HK-2 (cell line): Measurements from ENCODE around the gene ZNF701.
"Not testable (repeated sequence)": the region's sequence is repeated elsewhere in the genome, so short reads cannot be mapped to it uniquely, and the experiment has no call there.

ENCODE experiments used
- DNase-seq: peaks from one replicate; pipeline ENCODE4 v3.0.0-alpha.2; 2018; ENCODE audit not compliant: unreplicated experiment

ZNF701 gene

DNA sequence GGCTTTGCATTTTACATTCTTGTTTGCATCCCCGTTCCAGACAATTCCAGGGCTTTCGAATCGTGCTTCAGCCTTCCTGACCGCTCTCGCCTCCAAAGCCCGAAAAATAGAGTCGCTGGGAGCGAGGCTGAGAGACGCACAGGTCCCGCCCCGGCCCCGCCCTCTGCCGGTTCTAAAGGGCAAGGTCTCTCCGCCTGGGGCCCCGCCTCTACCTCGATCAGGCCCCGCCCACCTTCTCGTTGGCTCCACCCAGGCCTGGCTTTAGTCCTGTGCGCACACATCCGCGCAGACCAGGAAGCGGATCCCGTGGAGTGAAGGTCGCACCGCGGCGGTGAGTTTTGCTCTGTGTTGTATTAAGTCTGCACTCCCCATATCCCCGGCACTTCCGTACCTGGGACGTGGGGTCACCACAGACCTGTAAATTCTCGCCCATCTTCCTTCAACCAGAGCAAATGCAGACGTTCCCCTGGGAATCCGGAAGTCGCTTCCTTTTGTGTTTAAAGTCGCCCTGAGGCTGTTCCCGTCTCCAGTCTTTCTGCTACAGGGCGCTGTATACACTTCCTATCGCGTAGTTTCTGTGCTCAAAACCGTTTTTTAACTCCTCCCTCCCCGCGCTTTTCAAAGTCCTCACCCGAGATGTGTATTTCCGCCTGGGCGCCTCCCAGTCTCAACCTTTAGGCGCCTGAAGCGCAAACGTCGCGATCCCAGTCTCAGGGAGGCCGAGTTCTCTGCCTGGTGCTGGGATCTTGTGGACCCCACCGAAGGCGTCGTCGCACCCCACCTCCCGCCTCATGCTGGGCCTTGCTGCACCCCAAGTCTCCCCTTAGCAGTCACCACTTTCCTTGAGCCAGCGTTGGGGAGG lies at the start of gene ZNF701:
ZNF701 (plus strand) TSS at position 288 of the 862 bp plus-strand sequence. CDS start 3,861 bp downstream, outside the sequence.
- DNase-seq, result peak; percentile 96

- no peak for DNase-seq
Observed at GRCh38 chr19:52522551-52522950, 47.5 kb upstream of the ZNF701 start.

DNA sequence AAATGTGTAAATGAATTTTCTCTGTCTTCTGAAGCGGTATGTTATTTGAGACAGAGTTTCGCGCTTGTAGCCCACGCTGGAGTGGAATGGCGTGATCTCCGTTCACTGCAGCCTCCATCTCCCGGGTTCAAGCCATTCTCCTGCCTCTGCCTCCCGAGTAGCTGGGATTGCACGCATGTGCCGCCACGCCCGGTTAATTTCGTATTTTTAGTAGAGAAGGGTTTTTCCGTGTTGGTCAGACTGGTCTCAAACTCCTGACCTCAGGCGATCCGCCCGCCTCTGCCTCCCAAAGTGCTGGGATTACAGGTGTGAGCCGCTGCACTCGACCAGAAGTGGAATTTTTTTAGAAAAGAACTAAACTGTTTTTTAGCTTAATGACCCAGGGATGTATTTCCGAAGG lies 46.0 kb upstream of the ZNF701 start:
- DNase-seq, result no peak

GRCh38 chr19:52527134-52527955 lies 42.7 kb upstream of the ZNF701 start, which contains the start of gene ZNF808:
Gene ZNF808 (plus strand): TSS chr19:52527668. CDS start chr19:52543285, 15,617 bp downstream.
- DNase-seq, result peak; percentile 95

GRCh38 chr19:52527956-52528351 lies 42.1 kb upstream of the ZNF701 start:
- DNase-seq, result peak; percentile 18

- DNase-seq, result no peak
Observed at GRCh38 chr19:52532480-52532879, 37.6 kb upstream of the ZNF701 start.

DNA sequence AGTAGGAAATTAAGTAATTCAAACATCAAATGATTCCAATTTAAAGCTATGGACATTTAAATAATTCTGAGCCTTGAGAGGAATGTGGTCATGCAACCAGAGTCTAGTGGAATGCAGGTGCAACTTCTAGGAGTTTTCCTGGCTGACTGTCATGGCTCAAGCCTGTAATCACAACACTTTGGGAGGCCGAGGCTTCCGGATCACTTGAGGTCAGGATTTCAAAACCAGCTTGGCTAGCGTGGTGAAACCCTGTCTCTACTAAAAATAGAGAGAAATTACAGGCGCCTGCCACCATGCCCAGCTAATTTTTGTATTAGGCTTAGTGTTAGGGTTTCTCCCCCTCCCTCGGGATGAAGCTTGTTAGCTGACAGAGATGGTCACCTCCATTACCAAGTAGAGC lies 36.2 kb upstream of the ZNF701 start:
- no peak for DNase-seq

DNA sequence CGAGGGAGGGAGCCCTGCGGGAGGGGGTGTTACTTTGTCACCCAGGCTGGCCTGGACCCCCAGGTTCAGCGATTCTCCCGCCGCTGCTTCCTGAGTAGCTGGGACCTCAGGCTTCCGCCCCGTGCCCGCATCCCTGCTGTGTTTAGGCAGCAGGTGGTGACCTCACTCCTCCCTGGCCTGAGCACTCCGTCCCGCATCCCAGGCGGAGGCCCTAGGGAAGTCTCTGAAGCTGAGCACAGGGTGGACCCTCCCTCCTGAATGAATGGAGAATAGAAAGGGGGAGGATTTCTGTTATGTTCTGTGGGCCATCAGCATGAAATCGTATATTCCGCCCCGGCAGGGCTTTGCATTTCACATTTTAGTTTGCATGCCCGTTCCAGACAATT lies 34.7 kb upstream of the ZNF701 start:
- DNase-seq, result not testable (repeated sequence)

- DNase-seq, result no peak
Observed at GRCh38 chr19:52535771-52536447, 34.2 kb upstream of the ZNF701 start.

- no peak for DNase-seq
Observed at GRCh38 chr19:52536448-52536800, 33.7 kb upstream of the ZNF701 start.

GRCh38 chr19:52538815-52539214 lies 31.3 kb upstream of the ZNF701 start:
- not testable (repeated sequence) for DNase-seq

DNA sequence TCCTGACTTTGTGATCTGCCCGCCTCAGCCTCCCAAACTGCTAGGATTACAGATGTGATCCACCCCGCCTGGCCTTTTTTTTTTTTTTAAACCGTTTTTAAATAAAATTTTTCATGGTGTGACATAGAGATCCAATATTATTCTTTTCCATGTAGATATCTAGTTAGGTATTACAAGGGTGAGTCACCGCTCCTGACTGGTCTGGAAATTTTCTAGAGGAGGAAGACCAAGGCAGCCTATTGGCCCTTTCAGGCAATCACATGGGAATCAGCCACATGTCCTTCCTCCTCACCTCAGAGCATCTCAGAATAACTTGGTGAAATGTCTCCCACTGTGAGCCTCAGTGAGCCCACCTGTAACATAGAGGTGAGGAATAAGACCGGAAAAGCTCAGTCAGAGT lies 28.9 kb upstream of the ZNF701 start:
- DNase-seq, result peak; percentile 6

- DNase-seq, result no peak
Observed at GRCh38 chr19:52541608-52542007, 28.5 kb upstream of the ZNF701 start.

DNA sequence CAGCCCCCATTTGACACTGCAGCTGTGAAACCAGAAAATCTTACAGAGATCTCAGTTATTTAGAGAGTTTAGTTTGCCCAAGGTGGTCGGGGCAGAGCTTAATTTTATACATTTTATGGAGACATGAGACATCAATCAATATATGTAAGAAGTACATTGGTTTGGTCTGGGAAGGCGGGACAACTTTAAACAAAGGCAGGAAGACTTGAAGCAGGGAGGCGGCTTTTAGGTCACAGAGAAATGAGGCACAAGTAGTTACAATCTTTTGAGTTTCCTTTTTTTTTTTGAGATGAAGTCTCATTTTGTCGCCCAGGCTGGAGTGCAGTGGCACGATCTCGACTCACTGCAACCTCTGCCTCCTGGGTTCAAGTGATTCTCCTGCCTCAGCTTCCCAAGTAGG lies 27.5 kb upstream of the ZNF701 start:
- DNase-seq, result not testable (repeated sequence)

DNA sequence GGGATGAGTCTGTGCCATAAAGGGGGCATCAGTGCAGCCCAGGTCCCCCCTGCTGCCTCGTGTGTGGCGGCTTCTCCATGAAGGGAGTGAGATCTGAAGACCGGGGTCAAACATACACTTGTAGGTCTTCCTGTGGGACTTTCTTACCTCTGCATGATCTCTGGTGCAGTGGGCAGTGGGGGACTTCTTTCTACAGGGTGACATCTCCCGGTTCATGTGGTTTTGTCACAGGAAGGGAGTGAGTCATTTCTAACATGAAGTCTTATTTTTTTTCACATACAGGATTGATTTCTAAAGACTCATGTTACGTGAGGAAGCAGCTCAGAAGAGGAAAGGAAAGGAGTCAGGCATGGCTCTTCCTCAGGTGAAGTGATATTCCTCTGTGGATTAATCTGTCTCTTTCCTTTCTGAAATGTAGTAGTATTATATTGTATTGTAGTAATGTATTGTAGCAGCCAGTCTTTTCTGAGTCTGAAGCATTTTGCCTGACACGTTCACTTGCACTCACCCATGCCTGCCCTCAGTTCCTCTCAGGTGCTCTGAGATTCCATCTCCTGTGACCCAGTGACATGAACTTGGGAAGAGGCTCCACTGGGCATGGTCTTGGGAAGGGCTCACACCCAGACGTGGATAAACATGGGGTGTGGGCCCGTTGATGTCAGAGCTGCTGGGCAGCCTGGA lies 27.0 kb upstream of the ZNF701 start:
- no peak for DNase-seq

DNA sequence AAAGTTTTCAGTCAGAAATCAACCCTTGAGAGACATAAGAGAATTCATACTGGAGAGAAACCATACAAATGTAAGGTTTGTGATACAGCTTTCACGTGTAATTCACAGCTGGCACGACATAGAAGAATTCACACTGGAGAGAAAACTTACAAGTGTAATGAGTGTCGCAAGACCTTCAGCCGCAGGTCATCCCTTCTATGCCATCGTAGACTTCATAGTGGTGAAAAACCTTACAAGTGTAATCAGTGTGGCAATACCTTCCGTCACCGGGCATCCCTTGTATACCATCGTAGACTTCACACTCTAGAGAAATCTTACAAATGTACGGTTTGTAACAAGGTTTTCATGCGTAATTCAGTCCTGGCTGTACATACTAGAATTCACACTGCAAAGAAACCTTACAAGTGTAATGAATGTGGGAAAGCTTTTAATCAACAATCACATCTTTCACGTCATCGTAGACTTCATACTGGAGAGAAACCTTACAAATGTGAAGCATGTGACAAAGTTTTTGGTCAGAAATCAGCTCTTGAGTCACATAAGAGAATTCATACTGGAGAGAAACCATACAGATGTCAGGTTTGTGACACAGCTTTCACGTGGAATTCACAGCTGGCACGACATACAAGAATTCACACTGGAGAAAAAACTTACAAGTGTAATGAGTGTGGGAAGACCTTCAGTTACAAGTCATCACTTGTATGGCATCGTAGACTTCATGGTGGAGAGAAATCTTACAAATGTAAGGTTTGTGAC lies 15.7 kb upstream of the ZNF701 start:
- DNase-seq, result no peak

GRCh38 chr19:52557231-52557995 lies 12.7 kb upstream of the ZNF701 start:
- no peak for DNase-seq

DNA sequence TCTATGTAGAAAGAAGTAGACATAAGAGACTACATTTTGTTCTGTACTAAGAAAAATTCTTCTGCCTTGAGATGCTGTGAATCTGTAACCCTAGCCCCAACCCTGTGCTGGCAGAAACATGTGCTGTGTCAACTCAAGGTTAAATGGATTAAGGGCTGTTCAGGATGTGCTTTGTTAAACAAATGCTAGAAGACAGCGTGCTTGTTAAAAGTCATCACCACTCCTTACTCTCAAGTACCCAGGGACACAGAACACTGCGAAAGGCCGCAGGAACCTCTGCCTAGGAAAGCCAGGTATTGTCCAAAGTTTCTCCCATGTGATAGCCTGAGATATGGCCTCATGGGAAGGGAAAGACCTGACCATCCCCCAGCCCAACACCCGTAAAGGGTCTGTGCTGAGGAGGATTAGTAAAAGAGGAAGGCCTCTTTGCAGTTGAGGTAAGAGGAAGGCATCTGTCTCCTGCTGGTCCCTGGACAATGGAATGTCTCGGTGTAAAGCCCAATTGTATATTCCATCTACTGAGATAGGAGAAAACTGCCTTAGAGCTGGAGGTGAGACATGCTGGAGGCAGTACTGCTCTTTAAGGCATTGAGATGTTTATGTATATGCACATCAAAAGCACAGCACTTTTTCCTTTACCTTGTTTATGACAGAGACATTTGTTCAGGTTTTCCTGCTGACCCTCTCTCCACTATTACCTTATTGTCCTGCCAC lies 11.2 kb upstream of the ZNF701 start:
- not testable (repeated sequence) for DNase-seq

DNA sequence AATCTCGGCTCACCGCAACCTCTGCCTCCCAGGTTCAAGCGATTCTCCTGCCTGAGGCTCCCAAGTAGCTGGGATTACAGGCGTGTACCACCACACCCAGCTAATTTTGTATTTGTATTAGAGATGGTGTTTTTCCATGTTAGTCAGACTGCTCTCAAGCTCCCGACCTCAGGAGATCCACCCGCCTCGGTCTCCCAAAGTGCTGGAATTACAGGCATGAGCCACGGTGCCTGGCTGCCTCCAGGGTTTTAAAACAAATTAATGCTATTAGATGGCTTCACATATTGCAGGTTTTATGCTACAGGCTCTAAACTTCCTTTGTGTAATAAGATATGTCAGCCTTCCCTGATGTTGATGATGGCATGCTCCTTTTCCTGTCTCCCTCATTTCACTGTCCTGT lies 8.5 kb upstream of the ZNF701 start:
- DNase-seq, result not testable (repeated sequence)
